Hematopoietic multipotent progenitor cell treated with erythropoietin and hydrocortisone succinate and interleukin-3 and kit ligand, for 15 days (in vitro differentiated cells): ENCODE results near the gene DIP2B.

Experiments used
- DNase-seq: peaks from one replicate; pipeline ENCODE4 v3.0.0-alpha.2; 2015; ENCODE audit warnings: low spot score

The DIP2B gene

GRCh38 chr12:50579757-50580267, 75.0 kb downstream of the DIP2B start:
- no peak for DNase-seq

GRCh38 chr12:50580436-50580835, 75.7 kb downstream of the DIP2B start:
- no peak for DNase-seq

GRCh38 chr12:50581226-50582184, 76.7 kb downstream of the DIP2B start:
- no peak for DNase-seq

GRCh38 chr12:50584135-50584534, 79.3 kb downstream of the DIP2B start:
- no peak for DNase-seq

- DNase-seq: no peak
Observed at GRCh38 chr12:50589650-50590435, 85.1 kb downstream of the DIP2B start.

GRCh38 chr12:50590869-50591268, 86.1 kb downstream of the DIP2B start:
- no peak for DNase-seq

GRCh38 chr12:50595667-50596066, 90.9 kb downstream of the DIP2B start:
- no peak for DNase-seq

GRCh38 chr12:50597200-50598195, 92.7 kb downstream of the DIP2B start:
- no peak for DNase-seq

GRCh38 chr12:50598321-50598862, 93.6 kb downstream of the DIP2B start:
- no peak for DNase-seq

GRCh38 chr12:50599366-50600095, 94.7 kb downstream of the DIP2B start:
- no peak for DNase-seq

GRCh38 chr12:50600364-50600763, 95.6 kb downstream of the DIP2B start:
- no peak for DNase-seq

- DNase-seq: no peak
Observed at GRCh38 chr12:50603817-50604639, 99.2 kb downstream of the DIP2B start.

- no peak for DNase-seq
Observed at GRCh38 chr12:50604640-50604920, 99.8 kb downstream of the DIP2B start.

GRCh38 chr12:50606675-50607375, 102.0 kb downstream of the DIP2B start:
- no peak for DNase-seq

- no peak for DNase-seq
Observed at GRCh38 chr12:50609292-50609874, 104.6 kb downstream of the DIP2B start.

- no peak for DNase-seq
Observed at GRCh38 chr12:50610171-50610570, 105.4 kb downstream of the DIP2B start.

GRCh38 chr12:50611021-50611744, 106.4 kb downstream of the DIP2B start:
- DNase-seq: no peak

- no peak for DNase-seq
Observed at GRCh38 chr12:50612882-50613281, 108.1 kb downstream of the DIP2B start.
